HepG2 (cell line): ENCODE data around the gene SPPL3. TPM values are rescaled to one million over a fixed set of nuclear protein-coding genes. Genes with fewer than 3 reads are reported as not detected.
A peak's percentile ranks its signal among the peaks of the same experiment; 100 is the strongest.

ENCODE experiments used
- CAMTA2 ChIP-seq: sonication (generic); formaldehyde crosslinking; IDR thresholded peaks from 2 replicates; pipeline ENCODE4 v1.4.0; 2020; ENCODE audit warnings: mild to moderate bottlenecking, missing genetic modification reagents, borderline replicate concordance
- ETV5 ChIP-seq: IDR thresholded peaks from 2 replicates; pipeline ENCODE4 v1.6.1; 2018; ENCODE audit warnings: missing biosample characterization, missing genetic modification reagents, inconsistent platforms, borderline replicate concordance
- FOXM1 ChIP-seq: sonication (generic); formaldehyde crosslinking; IDR thresholded peaks from 2 replicates; pipeline ENCODE4 v1.5.0; 2020; ENCODE audit warnings: missing genetic modification reagents
- IKZF4 ChIP-seq: sonication (generic); formaldehyde crosslinking; IDR thresholded peaks from 2 replicates; pipeline ENCODE4 v1.5.1; 2020; ENCODE audit warnings: borderline replicate concordance, mild to moderate bottlenecking, low read depth, missing genetic modification reagents; ENCODE audit errors: not compliant biosample characterization
- MEIS1 ChIP-seq: sonication (generic); formaldehyde crosslinking; IDR thresholded peaks from 2 replicates; pipeline ENCODE4 v1.9.0; 2021; ENCODE audit warnings: mild to moderate bottlenecking, missing genetic modification reagents, moderate library complexity, borderline replicate concordance
- SATB2 ChIP-seq: sonication (generic); formaldehyde crosslinking; IDR thresholded peaks from 2 replicates; pipeline ENCODE4 v1.5.0; 2020; ENCODE audit warnings: missing genetic modification reagents
- THAP11 ChIP-seq: IDR thresholded peaks from 2 replicates; pipeline ENCODE4 v1.6.1; 2016; ENCODE audit warnings: missing biosample characterization, missing genetic modification reagents
- ZBTB21 ChIP-seq: sonication (generic); formaldehyde crosslinking; IDR thresholded peaks from 2 replicates; pipeline ENCODE4 v1.4.0; 2020; ENCODE audit warnings: missing genetic modification reagents
- ZNF326 ChIP-seq: sonication (generic); formaldehyde crosslinking; IDR thresholded peaks from 2 replicates; pipeline ENCODE4 v1.4.0; 2020; ENCODE audit warnings: missing genetic modification reagents, borderline replicate concordance
- polyA plus RNA-seq, 8 experiments: library from polyadenylated mRNA; depleted of rRNA in 3 of 8; stranded (reverse) in 7 of 8; unstranded in 1 of 8; fragments of >200 nt; fragmentation: Illumina TruSeq in 4 of 8; extraction: Trizol in 4 of 8; gene quantifications; 2 replicates each; pipeline versions ENCODE4 v1.2.1 to v1.2.3, GENCODE V29; 2011 to 2016; ENCODE audit warnings: low read depth in 4 of 8, missing spikeins in 1 of 8, mixed read lengths in 1 of 8; ENCODE audit not compliant: insufficient read depth in 1 of 8
- total RNA-seq, 5 experiments: library from RNA; depleted of rRNA; stranded (reverse); fragments of >200 nt; fragmentation: Illumina TruSeq; extraction: Trizol; gene quantifications; 2 replicates each; pipeline ENCODE4 v1.2.3, GENCODE V29; 2016; ENCODE audit warnings: low read depth in 1 of 5
- TF ChIP-seq, protein P1 (sequence below): sonication (generic); formaldehyde crosslinking; IDR thresholded peaks from 2 replicates; pipeline ENCODE4 v1.4.0; 2020; ENCODE audit warnings: missing genetic modification reagents, borderline replicate concordance
- TF ChIP-seq, protein P2 (sequence below): sonication (generic); formaldehyde crosslinking; conservative IDR thresholded peaks from 2 replicates; pipeline ENCODE4 v1.4.0; 2020; ENCODE audit warnings: missing genetic modification reagents
- TF ChIP-seq, protein P3 (sequence below): IDR thresholded peaks from 2 replicates; pipeline ENCODE4 v1.6.1; 2016; ENCODE audit warnings: low read depth, missing genetic modification reagents, missing compliant biosample characterization

Gene SPPL3
- total and polyA plus RNA-seq, 2 of the 13 experiments (the other 11 are each of a cell fraction or from before 2014, with no cell fraction given): 8.9 to 9.1 TPM

DNA sequence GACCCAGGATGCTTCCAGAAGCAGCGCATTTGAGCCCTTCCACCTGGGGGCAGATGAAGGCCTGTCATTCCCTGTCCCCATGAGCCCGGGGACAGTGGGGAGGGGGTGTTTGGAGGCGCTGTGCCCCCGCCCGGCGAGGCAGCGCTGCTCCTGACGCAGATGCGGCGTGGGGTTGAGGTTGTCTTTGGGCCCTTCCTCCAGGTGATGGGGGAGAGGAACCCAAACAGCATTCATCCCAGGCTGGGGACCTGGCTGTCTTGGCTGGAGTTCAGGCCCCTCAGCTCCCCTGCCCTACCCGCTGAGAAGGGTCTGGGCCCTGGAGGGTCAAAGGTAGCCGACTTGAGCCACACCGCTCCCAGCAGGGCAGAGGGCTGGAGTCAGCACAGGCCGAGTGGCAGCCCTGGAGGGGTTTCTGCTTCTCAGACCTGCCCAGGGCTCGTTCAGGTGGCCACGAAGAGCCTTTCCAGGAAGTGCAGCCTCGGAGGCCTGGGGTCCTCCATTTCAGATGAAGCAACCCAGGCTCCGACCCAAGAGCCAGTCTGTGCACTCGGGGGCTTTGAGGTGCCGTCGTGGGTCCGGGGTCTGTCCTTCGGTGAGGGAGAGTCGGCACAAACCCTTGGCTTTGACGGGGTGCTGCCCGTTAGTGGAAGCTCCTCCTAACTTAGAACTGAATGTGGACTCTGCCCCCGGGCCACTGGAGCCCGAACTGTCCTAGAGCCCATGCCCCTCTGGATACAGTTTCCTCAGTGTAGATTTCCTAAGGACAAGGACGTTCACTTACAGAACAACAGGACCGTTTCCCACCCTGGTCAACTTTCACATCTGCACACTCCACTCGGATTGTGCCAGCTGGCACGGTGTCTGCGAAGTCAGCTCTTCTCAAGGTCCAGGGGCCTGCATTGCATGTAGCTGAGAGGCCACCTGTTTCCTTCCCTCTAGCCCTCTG, 162.4 kb downstream of the SPPL3 start (continued):
- no peak for TF ChIP-seq MEIS1 (CRISPR knock-in tag)
- TF ChIP-seq ETV5 (CRISPR knock-in tag): no peak
- no peak for TF ChIP-seq ZNF326
- TF ChIP-seq ZBTB21 (CRISPR knock-in tag): no peak
- TF ChIP-seq, protein P1, sequence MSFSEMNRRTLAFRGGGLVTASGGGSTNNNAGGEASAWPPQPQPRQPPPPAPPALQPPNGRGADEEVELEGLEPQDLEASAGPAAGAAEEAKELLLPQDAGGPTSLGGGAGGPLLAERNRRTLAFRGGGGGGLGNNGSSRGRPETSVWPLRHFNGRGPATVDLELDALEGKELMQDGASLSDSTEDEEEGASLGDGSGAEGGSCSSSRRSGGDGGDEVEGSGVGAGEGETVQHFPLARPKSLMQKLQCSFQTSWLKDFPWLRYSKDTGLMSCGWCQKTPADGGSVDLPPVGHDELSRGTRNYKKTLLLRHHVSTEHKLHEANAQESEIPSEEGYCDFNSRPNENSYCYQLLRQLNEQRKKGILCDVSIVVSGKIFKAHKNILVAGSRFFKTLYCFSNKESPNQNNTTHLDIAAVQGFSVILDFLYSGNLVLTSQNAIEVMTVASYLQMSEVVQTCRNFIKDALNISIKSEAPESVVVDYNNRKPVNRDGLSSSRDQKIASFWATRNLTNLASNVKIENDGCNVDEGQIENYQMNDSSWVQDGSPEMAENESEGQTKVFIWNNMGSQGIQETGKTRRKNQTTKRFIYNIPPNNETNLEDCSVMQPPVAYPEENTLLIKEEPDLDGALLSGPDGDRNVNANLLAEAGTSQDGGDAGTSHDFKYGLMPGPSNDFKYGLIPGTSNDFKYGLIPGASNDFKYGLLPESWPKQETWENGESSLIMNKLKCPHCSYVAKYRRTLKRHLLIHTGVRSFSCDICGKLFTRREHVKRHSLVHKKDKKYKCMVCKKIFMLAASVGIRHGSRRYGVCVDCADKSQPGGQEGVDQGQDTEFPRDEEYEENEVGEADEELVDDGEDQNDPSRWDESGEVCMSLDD (CRISPR knock-in tag): no peak
- TF ChIP-seq, protein P2, sequence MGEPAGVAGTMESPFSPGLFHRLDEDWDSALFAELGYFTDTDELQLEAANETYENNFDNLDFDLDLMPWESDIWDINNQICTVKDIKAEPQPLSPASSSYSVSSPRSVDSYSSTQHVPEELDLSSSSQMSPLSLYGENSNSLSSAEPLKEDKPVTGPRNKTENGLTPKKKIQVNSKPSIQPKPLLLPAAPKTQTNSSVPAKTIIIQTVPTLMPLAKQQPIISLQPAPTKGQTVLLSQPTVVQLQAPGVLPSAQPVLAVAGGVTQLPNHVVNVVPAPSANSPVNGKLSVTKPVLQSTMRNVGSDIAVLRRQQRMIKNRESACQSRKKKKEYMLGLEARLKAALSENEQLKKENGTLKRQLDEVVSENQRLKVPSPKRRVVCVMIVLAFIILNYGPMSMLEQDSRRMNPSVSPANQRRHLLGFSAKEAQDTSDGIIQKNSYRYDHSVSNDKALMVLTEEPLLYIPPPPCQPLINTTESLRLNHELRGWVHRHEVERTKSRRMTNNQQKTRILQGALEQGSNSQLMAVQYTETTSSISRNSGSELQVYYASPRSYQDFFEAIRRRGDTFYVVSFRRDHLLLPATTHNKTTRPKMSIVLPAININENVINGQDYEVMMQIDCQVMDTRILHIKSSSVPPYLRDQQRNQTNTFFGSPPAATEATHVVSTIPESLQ: no peak
- TF ChIP-seq FOXM1 (CRISPR knock-in tag): no peak
- 0 out of 2 replicates have a peak, but pooled peaks have one; percentile 30 for TF ChIP-seq CAMTA2 (CRISPR knock-in tag)
- TF ChIP-seq THAP11: no peak
- no peak for TF ChIP-seq SATB2
- TF ChIP-seq, protein P3, sequence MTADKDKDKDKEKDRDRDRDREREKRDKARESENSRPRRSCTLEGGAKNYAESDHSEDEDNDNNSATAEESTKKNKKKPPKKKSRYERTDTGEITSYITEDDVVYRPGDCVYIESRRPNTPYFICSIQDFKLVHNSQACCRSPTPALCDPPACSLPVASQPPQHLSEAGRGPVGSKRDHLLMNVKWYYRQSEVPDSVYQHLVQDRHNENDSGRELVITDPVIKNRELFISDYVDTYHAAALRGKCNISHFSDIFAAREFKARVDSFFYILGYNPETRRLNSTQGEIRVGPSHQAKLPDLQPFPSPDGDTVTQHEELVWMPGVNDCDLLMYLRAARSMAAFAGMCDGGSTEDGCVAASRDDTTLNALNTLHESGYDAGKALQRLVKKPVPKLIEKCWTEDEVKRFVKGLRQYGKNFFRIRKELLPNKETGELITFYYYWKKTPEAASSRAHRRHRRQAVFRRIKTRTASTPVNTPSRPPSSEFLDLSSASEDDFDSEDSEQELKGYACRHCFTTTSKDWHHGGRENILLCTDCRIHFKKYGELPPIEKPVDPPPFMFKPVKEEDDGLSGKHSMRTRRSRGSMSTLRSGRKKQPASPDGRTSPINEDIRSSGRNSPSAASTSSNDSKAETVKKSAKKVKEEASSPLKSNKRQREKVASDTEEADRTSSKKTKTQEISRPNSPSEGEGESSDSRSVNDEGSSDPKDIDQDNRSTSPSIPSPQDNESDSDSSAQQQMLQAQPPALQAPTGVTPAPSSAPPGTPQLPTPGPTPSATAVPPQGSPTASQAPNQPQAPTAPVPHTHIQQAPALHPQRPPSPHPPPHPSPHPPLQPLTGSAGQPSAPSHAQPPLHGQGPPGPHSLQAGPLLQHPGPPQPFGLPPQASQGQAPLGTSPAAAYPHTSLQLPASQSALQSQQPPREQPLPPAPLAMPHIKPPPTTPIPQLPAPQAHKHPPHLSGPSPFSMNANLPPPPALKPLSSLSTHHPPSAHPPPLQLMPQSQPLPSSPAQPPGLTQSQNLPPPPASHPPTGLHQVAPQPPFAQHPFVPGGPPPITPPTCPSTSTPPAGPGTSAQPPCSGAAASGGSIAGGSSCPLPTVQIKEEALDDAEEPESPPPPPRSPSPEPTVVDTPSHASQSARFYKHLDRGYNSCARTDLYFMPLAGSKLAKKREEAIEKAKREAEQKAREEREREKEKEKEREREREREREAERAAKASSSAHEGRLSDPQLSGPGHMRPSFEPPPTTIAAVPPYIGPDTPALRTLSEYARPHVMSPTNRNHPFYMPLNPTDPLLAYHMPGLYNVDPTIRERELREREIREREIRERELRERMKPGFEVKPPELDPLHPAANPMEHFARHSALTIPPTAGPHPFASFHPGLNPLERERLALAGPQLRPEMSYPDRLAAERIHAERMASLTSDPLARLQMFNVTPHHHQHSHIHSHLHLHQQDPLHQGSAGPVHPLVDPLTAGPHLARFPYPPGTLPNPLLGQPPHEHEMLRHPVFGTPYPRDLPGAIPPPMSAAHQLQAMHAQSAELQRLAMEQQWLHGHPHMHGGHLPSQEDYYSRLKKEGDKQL (CRISPR knock-in tag): no peak
- TF ChIP-seq IKZF4 (CRISPR knock-in tag): no peak
